Fibroblast of skin of right biceps (primary cell): ENCODE measurements around the gene PTPN20.

Experiments
- DNase-seq: peaks from one replicate; pipeline ENCODE4 v3.0.0-alpha.2; 2013

Gene PTPN20

GRCh38 chr10:47035819-47036337 lies 124.7 kb downstream of the PTPN20 start:
- DNase-seq: no peak

- DNase-seq: no peak
Measured at GRCh38 chr10:47036771-47037170, 125.5 kb downstream of the PTPN20 start.

- DNase-seq: no peak
Measured at GRCh38 chr10:47037654-47038425, 126.6 kb downstream of the PTPN20 start.

- no peak for DNase-seq
Measured at GRCh38 chr10:47038881-47039561, 127.8 kb downstream of the PTPN20 start.

- no peak for DNase-seq
Measured at GRCh38 chr10:47039562-47039913, 128.3 kb downstream of the PTPN20 start.

- DNase-seq: no peak
Measured at GRCh38 chr10:47040041-47040491, 128.8 kb downstream of the PTPN20 start.

- DNase-seq: no peak
Measured at GRCh38 chr10:47040681-47041080, 129.5 kb downstream of the PTPN20 start.

GRCh38 chr10:47041396-47042198 lies 130.4 kb downstream of the PTPN20 start:
- DNase-seq: no peak

- DNase-seq: no peak
Measured at GRCh38 chr10:47042199-47042473, 130.9 kb downstream of the PTPN20 start.

GRCh38 chr10:47042780-47043750 lies 131.8 kb downstream of the PTPN20 start:
- DNase-seq: no peak

- DNase-seq: no peak
Measured at GRCh38 chr10:47043928-47044538, 132.8 kb downstream of the PTPN20 start.

- DNase-seq: no peak
Measured at GRCh38 chr10:47044741-47045140, 133.5 kb downstream of the PTPN20 start.

GRCh38 chr10:47045331-47045861 lies 134.2 kb downstream of the PTPN20 start:
- no peak for DNase-seq

- DNase-seq: no peak
Measured at GRCh38 chr10:47046321-47047126, 135.3 kb downstream of the PTPN20 start.

GRCh38 chr10:47047127-47047504 lies 135.9 kb downstream of the PTPN20 start:
- no peak for DNase-seq

- DNase-seq: peak; percentile 60
Measured at GRCh38 chr10:47047577-47048525, 136.6 kb downstream of the PTPN20 start.

GRCh38 chr10:47048526-47048905 lies 137.3 kb downstream of the PTPN20 start:
- no peak for DNase-seq

GRCh38 chr10:47049056-47049851 lies 138.0 kb downstream of the PTPN20 start:
- DNase-seq: no peak

- no peak for DNase-seq
Measured at GRCh38 chr10:47049906-47050305, 138.7 kb downstream of the PTPN20 start.
